HG03439 (cell line): ENCODE results near the gene ARHGAP10.

Experiments
- ATAC-seq: cut with Tn5 transposase; IDR thresholded peaks from one replicate; pipeline ENCODE4 v1.9.1; 2021; ENCODE audit warnings: mild to moderate bottlenecking, moderate library complexity; ENCODE audit not compliant: unreplicated experiment

The ARHGAP10 gene

GRCh38 chr4:147823130-147823529 lies 91.2 kb downstream of the ARHGAP10 start:
- no peak for ATAC-seq

DNA sequence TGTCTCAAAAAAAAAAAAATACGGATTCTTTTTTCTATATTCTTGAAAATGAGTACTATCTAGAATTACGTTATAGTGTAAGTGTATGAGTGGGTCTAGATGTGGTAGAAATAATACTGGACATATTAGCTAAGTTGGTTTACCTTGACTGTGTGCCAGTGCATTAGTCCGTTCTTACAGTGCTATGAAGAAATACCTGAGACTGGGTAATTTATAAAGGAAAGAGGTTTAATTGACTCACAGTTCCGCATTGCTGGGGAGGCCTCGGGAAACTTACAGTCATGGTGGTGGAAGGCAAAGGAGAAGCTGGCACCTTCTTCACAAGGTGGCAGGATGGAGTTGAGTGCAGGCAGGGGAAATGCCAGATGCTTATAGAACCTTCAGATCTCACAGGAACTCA lies 92.4 kb downstream of the ARHGAP10 start:
- ATAC-seq, result no peak

GRCh38 chr4:147824884-147825283 lies 93.0 kb downstream of the ARHGAP10 start:
- ATAC-seq, result no peak

GRCh38 chr4:147825451-147826287 lies 93.8 kb downstream of the ARHGAP10 start:
- no peak for ATAC-seq

- ATAC-seq, result no peak
Measured at GRCh38 chr4:147826288-147826646, 94.4 kb downstream of the ARHGAP10 start.

DNA sequence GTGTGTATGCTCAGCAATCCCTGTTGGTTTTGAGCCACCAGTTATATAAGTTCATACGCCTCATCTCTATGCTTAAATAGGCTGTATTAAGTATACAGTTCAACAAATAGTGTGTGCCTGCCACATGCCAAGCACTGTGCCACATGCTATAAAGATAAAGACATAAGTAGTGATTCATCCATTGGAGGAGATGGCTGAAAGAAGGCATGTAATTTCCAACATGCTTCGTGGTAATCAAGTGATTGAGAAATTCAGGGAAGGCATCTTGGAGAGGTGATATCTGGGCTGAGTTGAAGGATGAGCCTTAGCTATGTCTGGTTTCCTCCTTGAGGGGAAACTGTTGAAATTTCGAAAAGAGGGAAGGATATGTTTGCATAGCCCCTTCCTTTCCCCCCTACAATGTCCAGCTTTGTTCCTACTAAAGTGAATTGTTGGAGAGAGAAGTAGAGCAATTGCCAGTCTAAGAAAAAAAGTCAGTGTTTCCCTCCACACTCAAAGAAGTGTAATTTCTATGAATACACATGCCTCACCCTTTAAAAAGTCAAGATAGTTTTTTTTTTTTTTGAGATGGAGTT lies 96.5 kb downstream of the ARHGAP10 start:
- no peak for ATAC-seq

DNA sequence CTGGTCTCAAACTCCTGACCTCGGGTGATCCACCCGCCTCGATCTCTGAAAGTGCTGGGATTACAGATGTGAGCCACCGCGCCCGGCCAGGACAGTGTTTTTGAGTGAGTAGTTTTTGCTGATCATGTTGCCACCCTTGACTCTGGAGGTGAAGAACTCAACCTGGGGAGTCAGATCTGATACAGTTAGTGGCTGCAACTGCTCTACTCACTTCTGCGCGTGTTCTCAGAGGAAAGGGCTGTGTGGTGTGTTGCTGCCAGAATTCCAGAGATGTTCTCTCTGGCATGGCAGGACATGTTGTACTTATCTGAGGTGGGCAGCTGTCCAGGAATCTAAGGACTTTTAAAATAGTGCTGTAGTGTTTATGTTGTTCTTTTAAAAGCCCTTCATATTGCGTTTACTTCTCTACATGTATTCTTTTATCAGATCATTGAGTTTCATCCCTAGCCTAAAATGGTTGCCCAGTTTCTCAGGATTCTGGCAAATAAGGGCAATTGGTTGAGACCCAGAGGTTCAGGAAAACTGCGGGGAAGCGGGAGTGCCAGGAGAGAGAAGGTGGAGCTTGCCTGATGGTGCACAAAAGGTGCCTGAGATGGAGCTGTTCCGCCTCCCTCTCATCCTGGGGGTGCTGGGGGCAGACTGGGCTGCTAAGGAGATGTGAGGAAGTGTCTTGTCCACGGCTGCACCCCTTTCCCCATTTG lies 97.7 kb downstream of the ARHGAP10 start:
- ATAC-seq, result no peak

- ATAC-seq, result no peak
Measured at GRCh38 chr4:147830102-147830463, 98.2 kb downstream of the ARHGAP10 start.

- no peak for ATAC-seq
Measured at GRCh38 chr4:147830987-147831386, 99.1 kb downstream of the ARHGAP10 start.

- ATAC-seq, result no peak
Measured at GRCh38 chr4:147831551-147832171, 99.8 kb downstream of the ARHGAP10 start.

- no peak for ATAC-seq
Measured at GRCh38 chr4:147833254-147833653, 101.4 kb downstream of the ARHGAP10 start.

DNA sequence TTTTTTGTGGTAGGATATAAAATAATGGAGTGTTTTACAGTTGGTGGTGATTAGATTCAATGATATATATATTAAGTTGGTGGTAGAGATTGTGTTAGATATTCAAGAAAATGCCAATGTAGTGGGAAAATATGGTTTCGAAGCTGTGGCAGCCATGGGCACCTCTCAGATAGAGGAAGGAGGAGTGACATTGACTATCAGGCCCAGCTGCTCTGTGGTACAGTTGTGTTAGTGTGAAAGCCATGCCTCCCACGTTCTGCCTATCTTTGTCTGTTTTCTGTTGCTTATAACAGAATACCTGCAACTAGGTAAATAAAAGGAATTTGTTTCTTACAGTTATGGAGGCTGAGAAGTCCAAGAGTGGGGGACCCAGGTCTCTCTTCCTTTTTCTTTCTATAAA lies 101.9 kb downstream of the ARHGAP10 start:
- ATAC-seq, result no peak

- no peak for ATAC-seq
Measured at GRCh38 chr4:147834480-147834879, 102.6 kb downstream of the ARHGAP10 start.

DNA sequence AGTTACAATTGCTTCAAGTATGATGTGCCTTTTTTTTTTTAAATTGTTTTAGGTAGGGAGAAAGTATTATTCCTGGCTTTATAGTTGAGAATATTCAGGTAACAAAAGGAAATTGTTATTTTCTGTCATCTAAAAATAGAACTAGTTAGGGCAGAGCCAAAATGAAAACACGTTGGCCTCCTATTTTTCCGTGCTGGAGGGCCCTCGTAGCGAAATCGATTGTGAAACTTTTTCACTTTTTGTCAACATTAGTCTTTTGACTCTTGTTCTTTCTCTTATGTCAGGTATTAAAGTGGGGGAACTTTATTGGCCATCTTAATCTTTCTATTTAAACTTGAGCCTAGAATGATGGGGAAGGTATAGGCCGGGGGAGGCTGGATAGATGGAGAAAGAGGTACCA lies 104.9 kb downstream of the ARHGAP10 start:
- ATAC-seq, result no peak

DNA sequence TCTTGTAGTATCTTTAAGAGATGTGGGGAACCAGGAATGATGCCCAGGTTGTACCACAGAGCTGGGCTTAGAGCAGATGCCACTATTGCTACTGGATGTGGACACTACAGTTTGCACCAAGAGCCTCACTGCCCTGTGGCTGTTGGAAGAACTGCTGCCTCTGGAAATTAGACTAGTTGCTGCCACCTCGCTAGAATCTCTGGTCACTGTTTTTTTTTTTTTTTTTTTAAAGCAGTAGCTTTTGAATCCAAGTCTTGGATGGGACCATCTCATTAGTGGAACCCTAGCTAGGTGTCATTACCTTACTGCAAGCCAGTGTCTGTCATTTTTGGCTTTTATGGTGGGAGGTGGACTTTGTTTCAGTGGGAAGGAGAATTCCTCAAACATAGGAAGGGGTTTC lies 105.5 kb downstream of the ARHGAP10 start:
- ATAC-seq, result no peak

DNA sequence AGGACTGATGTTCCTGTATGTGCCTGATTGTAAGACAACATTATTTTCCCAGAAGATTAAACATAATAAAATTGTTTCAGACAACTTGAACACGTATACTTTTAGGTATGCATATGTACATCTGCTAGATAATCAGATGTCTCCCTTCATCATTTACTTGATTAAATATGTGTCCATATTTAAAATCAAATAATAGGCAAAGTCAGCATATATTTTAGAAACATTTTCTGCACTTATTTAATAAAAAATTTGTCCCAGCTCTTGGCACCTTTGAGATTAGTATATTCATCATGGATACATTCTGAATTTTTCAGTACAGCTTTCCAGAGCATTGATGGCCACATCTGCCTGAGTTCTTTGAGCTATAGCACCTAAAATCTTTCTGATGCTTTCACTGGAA lies 106.0 kb downstream of the ARHGAP10 start:
- no peak for ATAC-seq

DNA sequence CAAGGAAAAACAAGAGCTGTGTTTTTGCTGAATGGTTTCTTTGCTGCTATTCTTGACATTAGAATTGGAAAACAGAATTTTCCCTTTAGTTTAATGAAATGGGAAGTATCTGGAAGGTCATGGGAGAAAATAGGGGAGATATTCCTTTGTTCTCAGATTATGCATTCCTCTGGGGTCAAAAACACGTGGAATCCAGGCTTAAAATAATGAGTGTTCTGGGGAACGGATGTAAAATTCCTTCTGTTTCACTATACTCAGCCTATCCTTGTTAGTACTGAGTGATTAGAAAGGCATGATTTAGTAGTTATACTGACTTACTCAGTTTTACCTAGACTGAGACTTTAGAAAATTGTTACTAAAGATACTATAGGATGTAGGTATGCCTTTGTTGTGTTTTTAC lies 107.3 kb downstream of the ARHGAP10 start:
- no peak for ATAC-seq

GRCh38 chr4:147839663-147840062 lies 107.8 kb downstream of the ARHGAP10 start:
- no peak for ATAC-seq

GRCh38 chr4:147840838-147841738 lies 109.2 kb downstream of the ARHGAP10 start:
- no peak for ATAC-seq

DNA sequence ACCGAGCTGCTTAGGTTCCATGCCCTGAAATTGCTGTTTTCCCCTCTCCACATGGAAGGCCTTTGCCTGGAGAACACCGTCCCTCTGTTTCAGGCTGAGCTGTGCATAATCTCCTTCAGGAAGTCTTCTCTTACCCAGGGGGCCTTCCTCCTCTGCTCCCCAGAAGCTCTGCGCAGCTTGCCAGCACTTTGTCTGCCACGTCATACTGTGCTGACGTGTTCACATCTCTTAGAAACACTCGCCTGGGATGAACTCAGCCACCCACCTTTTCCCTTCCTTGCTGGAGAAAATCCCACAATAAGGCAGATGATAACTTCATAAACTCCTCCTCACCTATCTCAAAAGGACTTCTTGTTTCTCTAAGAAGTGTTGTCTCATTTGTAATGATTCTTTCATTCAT lies 110.7 kb downstream of the ARHGAP10 start:
- no peak for ATAC-seq

- no peak for ATAC-seq
Measured at GRCh38 chr4:147843162-147843561, 111.3 kb downstream of the ARHGAP10 start.
